Naive B cell (primary cell): Measurements from ENCODE around the gene ZNF331. TPM values are rescaled to one million over a fixed set of nuclear protein-coding genes. Genes with fewer than 3 reads are reported as not detected.
A peak's percentile ranks its signal among the peaks of the same experiment; 100 is the strongest.

Experiments
- ATAC-seq, 2 donors: fragments of 150-1000 bp; cut with Tn5 transposase; 2 replicates each; pipeline ENCODE4 v1.10.0; 2021; ENCODE audit warnings: low read depth in 2 of 2, mild to moderate bottlenecking in 2 of 2, moderate library complexity in 2 of 2
- DNase-seq: peaks from one replicate; pipeline ENCODE4 v3.0.0; 2022
- H3K27ac Mint-ChIP-seq, 6 donors: one replicate each; pipeline ENCODE4 v1.8.0; 2020 to 2022; ENCODE audit warnings: mild to moderate bottlenecking in 6 of 6, mixed read lengths in 6 of 6, moderate library complexity in 5 of 6, inconsistent platforms in 2 of 6
- H3K27me3 Mint-ChIP-seq, 3 donors: one replicate each; pipeline ENCODE4 v1.8.0; 2021 to 2022; ENCODE audit warnings: mixed read lengths in 3 of 3, mild to moderate bottlenecking in 1 of 3
- H3K36me3 Mint-ChIP-seq, 2 donors: one replicate each; pipeline ENCODE4 v1.8.0; 2020 to 2022; ENCODE audit warnings: mixed read lengths in 2 of 2, inconsistent platforms in 1 of 2, mild to moderate bottlenecking in 1 of 2
- H3K4me1 Mint-ChIP-seq, 3 donors: one replicate each; pipeline ENCODE4 v1.8.0; 2020 to 2022; ENCODE audit warnings: mixed read lengths in 3 of 3, inconsistent platforms in 1 of 3, mild to moderate bottlenecking in 1 of 3, moderate library complexity in 1 of 3
- H3K4me3 Mint-ChIP-seq, 8 donors: one replicate each; pipeline ENCODE4 v1.8.0; 2020 to 2022; ENCODE audit warnings: mild to moderate bottlenecking in 8 of 8, mixed read lengths in 8 of 8, moderate library complexity in 8 of 8, inconsistent platforms in 2 of 8
- H3K9me3 Mint-ChIP-seq, 7 donors: one replicate each; pipeline ENCODE4 v1.8.0; 2020 to 2022; ENCODE audit warnings: mixed read lengths in 7 of 7, mild to moderate bottlenecking in 5 of 7, inconsistent platforms in 2 of 7, moderate library complexity in 1 of 7
- polyA plus RNA-seq, 6 donors: library from polyadenylated mRNA; unstranded; fragments of 300-500 nt; fragmentation: Illumina TruSeq; gene quantifications; one replicate each; pipeline ENCODE4 v1.2.3, GENCODE V29; 2021; ENCODE audit warnings: low read depth in 6 of 6

The ZNF331 gene
- polyA plus RNA-seq, 6 donors from 2014 or later: 35.2 to 141 (median 72.8) TPM

GRCh38 chr19:53553865-53554791 lies 16.2 kb downstream of the ZNF331 start:
- peak; percentile 94 for DNase-seq
- ATAC-seq: peak; percentile 69 to 71
- H3K36me3 Mint-ChIP-seq: peaks cover 3 to 8% of the 10 kb centered on the region in 2 donors
- peak overlapping the region; percentile 86 to 98 (median 94) for H3K4me3 Mint-ChIP-seq
- H3K9me3 Mint-ChIP-seq: peaks cover 0 to 6% (median 2%) of the 10 kb centered on the region in 7 donors
- H3K27me3 Mint-ChIP-seq: peaks cover 0 to 4% (median 0%) of the 10 kb centered on the region in 3 donors
- H3K27ac Mint-ChIP-seq: peak overlapping the region; percentile 99 to 100 (median 100)
- peaks cover 11 to 18% (median 11%) of the 10 kb centered on the region in 3 donors for H3K4me1 Mint-ChIP-seq

GRCh38 chr19:53554804-53555203 lies 16.9 kb downstream of the ZNF331 start:
- H3K9me3 Mint-ChIP-seq: peaks cover 0 to 5% (median 2%) of the 10 kb centered on the region in 7 donors
- peak overlapping the region; percentile 86 to 98 (median 94) for H3K4me3 Mint-ChIP-seq
- DNase-seq: no peak
- H3K27ac Mint-ChIP-seq: peak overlapping the region; percentile 99 to 100 (median 100)
- peaks cover 3 to 8% of the 10 kb centered on the region in 2 donors for H3K36me3 Mint-ChIP-seq
- peaks cover 11 to 14% (median 11%) of the 10 kb centered on the region in 3 donors for H3K4me1 Mint-ChIP-seq
- ATAC-seq: no peak
- H3K27me3 Mint-ChIP-seq: peaks cover 0 to 4% (median 0%) of the 10 kb centered on the region in 3 donors

- peaks cover 11 to 13% (median 11%) of the 10 kb centered on the region in 3 donors for H3K4me1 Mint-ChIP-seq
- peaks cover 0 to 5% (median 2%) of the 10 kb centered on the region in 7 donors for H3K9me3 Mint-ChIP-seq
- H3K27ac Mint-ChIP-seq: peak overlapping the region; percentile 91 to 100 (median 100)
Observed at GRCh38 chr19:53555352-53555751, 17.4 kb downstream of the ZNF331 start.

GRCh38 chr19:53571339-53571738 lies 33.4 kb downstream of the ZNF331 start:
- peak in 1 of 2 donors; percentile 6 for ATAC-seq
- peaks cover 29 to 35% of the 10 kb centered on the region in 2 donors for H3K36me3 Mint-ChIP-seq

More at GRCh38 chr19:53555352-53555751, 17.4 kb downstream of the ZNF331 start:
- Mint-ChIP-seq H3K36me3 (peaks cover 3 to 8% of the 10 kb centered on the region in 2 donors), H3K4me3 (peak overlapping the region; percentile 60 to 98 (median 90)), H3K27me3 (peaks cover 0 to 4% (median 0%) of the 10 kb centered on the region in 3 donors)
- ATAC-seq: no peak
- DNase-seq: no peak

GRCh38 chr19:53576941-53577653 lies 39.2 kb downstream of the ZNF331 start:
- Mint-ChIP-seq H3K4me3 (peak overlapping the region in 1 of 8 donors; percentile 4), H3K36me3 (peaks cover 36 to 55% of the 10 kb centered on the region in 2 donors), H3K9me3 (peaks cover 25 to 79% (median 60%) of the 10 kb centered on the region in 7 donors)

More at GRCh38 chr19:53571339-53571738, 33.4 kb downstream of the ZNF331 start:
- Mint-ChIP-seq H3K4me1 (no peaks in the 10 kb centered on the region), H3K4me3 (peak overlapping the region in 2 of 8 donors; percentile 41 to 56), H3K27me3 (no peaks in the 10 kb centered on the region), H3K27ac (peak overlapping the region in 4 of 6 donors; percentile 34 to 93 (median 74)), H3K9me3 (peaks cover 5 to 25% (median 12%) of the 10 kb centered on the region in 7 donors)
- no peak for DNase-seq

GRCh38 chr19:53577968-53578367 lies 40.0 kb downstream of the ZNF331 start:
- peaks cover 25 to 85% (median 60%) of the 10 kb centered on the region in 7 donors for H3K9me3 Mint-ChIP-seq
- ATAC-seq (no peak), DNase-seq (peak; percentile 7)
- H3K4me3 Mint-ChIP-seq: peak overlapping the region in 3 of 8 donors; percentile 4 to 15 (median 6)
- no peaks in the 10 kb centered on the region for H3K27me3 Mint-ChIP-seq
- peak overlapping the region in 1 of 6 donors; percentile 65 for H3K27ac Mint-ChIP-seq
- H3K36me3 Mint-ChIP-seq: peaks cover 35 to 54% of the 10 kb centered on the region in 2 donors
- no peaks in the 10 kb centered on the region for H3K4me1 Mint-ChIP-seq

More at GRCh38 chr19:53576941-53577653, 39.2 kb downstream of the ZNF331 start:
- peak overlapping the region in 2 of 6 donors; percentile 65 to 86 for H3K27ac Mint-ChIP-seq
- H3K4me1 Mint-ChIP-seq: no peaks in the 10 kb centered on the region
- DNase-seq: no peak
- no peak for ATAC-seq
- no peaks in the 10 kb centered on the region for H3K27me3 Mint-ChIP-seq

GRCh38 chr19:53579518-53579917 lies 41.6 kb downstream of the ZNF331 start:
- DNase-seq (peak; percentile 7), ATAC-seq (no peak)
- H3K36me3 Mint-ChIP-seq: peaks cover 32 to 49% of the 10 kb centered on the region in 2 donors
- H3K4me1 Mint-ChIP-seq: no peaks in the 10 kb centered on the region
- H3K27ac Mint-ChIP-seq: peak overlapping the region in 2 of 6 donors; percentile 36 to 57
- no peaks in the 10 kb centered on the region for H3K27me3 Mint-ChIP-seq
- H3K4me3 Mint-ChIP-seq: peak overlapping the region in 1 of 8 donors; percentile 66
- peaks cover 24 to 80% (median 61%) of the 10 kb centered on the region in 7 donors for H3K9me3 Mint-ChIP-seq

GRCh38 chr19:53580871-53581835 lies 43.2 kb downstream of the ZNF331 start:
- Mint-ChIP-seq H3K27ac (peak overlapping the region in 3 of 6 donors; percentile 53 to 67 (median 59)), H3K4me3 (peak overlapping the region in 4 of 8 donors; percentile 6 to 66 (median 20)), H3K4me1 (no peaks in the 10 kb centered on the region), H3K36me3 (peaks cover 28 to 44% of the 10 kb centered on the region in 2 donors), H3K9me3 (peaks cover 23 to 65% (median 56%) of the 10 kb centered on the region in 7 donors), H3K27me3 (no peaks in the 10 kb centered on the region)
- ATAC-seq: peak in 1 of 2 donors; percentile 13
- DNase-seq: peak; percentile 16

- no peak for ATAC-seq
- peak overlapping the region in 2 of 6 donors; percentile 67 to 76 for H3K27ac Mint-ChIP-seq
Observed at GRCh38 chr19:53581871-53582279, 43.9 kb downstream of the ZNF331 start.

GRCh38 chr19:53583181-53583580 lies 45.2 kb downstream of the ZNF331 start:
- no peak overlapping the region for H3K4me3 Mint-ChIP-seq
- no peak overlapping the region for H3K27ac Mint-ChIP-seq
- no peak for DNase-seq
- H3K9me3 Mint-ChIP-seq: peaks cover 16 to 50% (median 38%) of the 10 kb centered on the region in 7 donors
- peaks cover 11 to 29% of the 10 kb centered on the region in 2 donors for H3K36me3 Mint-ChIP-seq
- ATAC-seq: no peak
- no peaks in the 10 kb centered on the region for H3K4me1 Mint-ChIP-seq
- no peaks in the 10 kb centered on the region for H3K27me3 Mint-ChIP-seq

More at GRCh38 chr19:53581871-53582279, 43.9 kb downstream of the ZNF331 start:
- Mint-ChIP-seq H3K27me3 (no peaks in the 10 kb centered on the region), H3K9me3 (peaks cover 20 to 61% (median 49%) of the 10 kb centered on the region in 7 donors), H3K36me3 (peaks cover 21 to 42% of the 10 kb centered on the region in 2 donors), H3K4me3 (no peak overlapping the region), H3K4me1 (no peaks in the 10 kb centered on the region)
- peak; percentile 19 for DNase-seq

- ATAC-seq (no peak), DNase-seq (no peak)
- H3K27me3 Mint-ChIP-seq: no peaks in the 10 kb centered on the region
- H3K36me3 Mint-ChIP-seq: peaks cover 0 to 12% of the 10 kb centered on the region in 2 donors
- H3K27ac Mint-ChIP-seq: no peak overlapping the region
- H3K4me1 Mint-ChIP-seq: no peaks in the 10 kb centered on the region
- no peak overlapping the region for H3K4me3 Mint-ChIP-seq
- H3K9me3 Mint-ChIP-seq: peaks cover 5 to 27% (median 13%) of the 10 kb centered on the region in 7 donors
Observed at GRCh38 chr19:53586277-53586691, 48.3 kb downstream of the ZNF331 start.
